Heart right ventricle (tissue), 16 donors: ENCODE measurements around the gene CWC27. TPM values are rescaled to one million over a fixed set of nuclear protein-coding genes. Genes with fewer than 3 reads are reported as not detected.

ENCODE experiments used
- ATAC-seq, 8 donors: fragments of 200-7000 bp; cut with Tn5 transposase; one replicate each; pipeline ENCODE4 v1.9.1; 2020; ENCODE audit warnings: mild to moderate bottlenecking in 8 of 8, moderate library complexity in 8 of 8, moderate number of reproducible peaks in 1 of 8
- DNase-seq, 2 donors: peaks; one replicate each; pipeline ENCODE4 v3.0.0-alpha.2; 2020
- H3K27ac ChIP-seq, 10 donors: fragments of 200-600 bp; sonication (generic) in 2 of 10; one replicate each; pipeline versions ENCODE4 v1.5.0 to v1.8.0; 2020 to 2022; ENCODE audit warnings: mild to moderate bottlenecking in 3 of 10
- H3K27me3 ChIP-seq, 7 donors: fragments of 200-600 bp; one replicate each; pipeline ENCODE4 v1.8.0; 2021 to 2022; ENCODE audit warnings: mild to moderate bottlenecking in 2 of 7
- H3K36me3 ChIP-seq, 9 donors: fragments of 200-600 bp; sonication (generic) in 1 of 9; one replicate each; pipeline versions ENCODE4 v1.5.0 to v1.8.0; 2020 to 2022; ENCODE audit warnings: mild to moderate bottlenecking in 2 of 9
- H3K4me1 ChIP-seq, 9 donors: fragments of 200-600 bp; sonication (generic) in 1 of 9; one replicate each; pipeline versions ENCODE4 v1.5.0 to v1.8.0; 2020 to 2022; ENCODE audit warnings: mild to moderate bottlenecking in 4 of 9
- H3K4me3 ChIP-seq, 10 donors: fragments of 200-600 bp; sonication (generic) in 2 of 10; one replicate each; pipeline versions ENCODE4 v1.5.0 to v1.8.0; 2020 to 2022; ENCODE audit warnings: mild to moderate bottlenecking in 7 of 10, moderate library complexity in 2 of 10
- H3K9me3 ChIP-seq, 11 donors: fragments of 200-600 bp in 10 of 11; sonication (generic) in 2 of 11; one replicate each; pipeline versions ENCODE4 v1.5.0 to v1.8.0; 2013 to 2022; ENCODE audit warnings: mild to moderate bottlenecking in 2 of 11, control low read depth in 1 of 11, moderate library complexity in 1 of 11
- whole genome bisulfite sequencing, 2 donors: extraction: QIAGEN DNeasy Blood & Tissue Kit; methylation state at CpG; one replicate each; pipeline ENCODE4 v1.1.7; 2013; ENCODE audit warnings: inconsistent platforms in 1 of 2; 5-methylcytosine and 5-hydroxymethylcytosine counted together
- intact Hi-C, 10 donors: fragments of 100-400 bp; cut with DNase I; formaldehyde crosslinking; loops; one replicate each; pipeline versions ENCODE4 v1.11.1 to v1.14.2; 2022
- polyA plus RNA-seq, 2 donors: library from polyadenylated mRNA; stranded (reverse); fragments of 200-250 nt; gene quantifications; one replicate each; pipeline ENCODE4 v1.2.3, GENCODE V29; 2013
- total RNA-seq, 10 donors: library from RNA; stranded (reverse); fragmentation: NEBNext Ultra II Directional in 3 of 10; extraction: Animal tissue kit (Norgen Biotek cat#: 25700) in 3 of 10; gene quantifications; one replicate each; pipeline versions ENCODE4 v1.2.1 to v1.2.4, GENCODE V29; 2021 to 2023
- TF ChIP-seq, protein P1 (sequence below), 9 donors: fragments of 200-600 bp; sonication (generic) in 2 of 9; IDR thresholded peaks; one replicate each; pipeline versions ENCODE4 v1.5.0 to v1.8.0; 2021 to 2022; ENCODE audit warnings: antibody characterized with exemption in 9 of 9, mild to moderate bottlenecking in 5 of 9, moderate library complexity in 1 of 9
- donor health status: Arrhythmogenic right ventricular cardiomyopathy.
- donor health status: ischemic (EF 13 %, LVEDD 7.1; RV severe dilation, severe dysfunction).
- donor health status: healthy with polysubstance abuse.
- donor health status: DM: no; HTN: yes; CAD: no.
- donor health status: DM: no; HTN: no; CAD: no.
- donor health status: ischemic (EF 25% LVEDD 6.9; RV normal size, moderate dysfunction).
- donor health status: ischemic (EF 25% LVEDD 5.7; RV mildly dilated, moderate dysfunction).
- donor health status: healthy.
- donor health status: DM: yes; HTN: yes; CAD: no.
- donor health status: Ischemic cardiomyopathy.
- donor health status: ischemic (EF 35%, LVEDD 5.7; RV mildly dilated, moderate dysfunction).
- donor health status: nonischemic (EF 11% LVEDD 7.7; RV severe dilation, severe dysfunction).
- donor health status: DM: yes; HTN: yes; CAD: no.
- donor health status: PGD.
- donor health status: ischemic (EF 29% LVEDD 5.4; RV normal size, mild dysfunction).
- donor health status: nonischemic (EF 23%, LVEDD 6.1; RV moderate dilation, normal function).

CWC27 gene
- total and polyA plus RNA-seq, 12 donors, result 18.7 to 32.1 (median 23.5) TPM

DNA sequence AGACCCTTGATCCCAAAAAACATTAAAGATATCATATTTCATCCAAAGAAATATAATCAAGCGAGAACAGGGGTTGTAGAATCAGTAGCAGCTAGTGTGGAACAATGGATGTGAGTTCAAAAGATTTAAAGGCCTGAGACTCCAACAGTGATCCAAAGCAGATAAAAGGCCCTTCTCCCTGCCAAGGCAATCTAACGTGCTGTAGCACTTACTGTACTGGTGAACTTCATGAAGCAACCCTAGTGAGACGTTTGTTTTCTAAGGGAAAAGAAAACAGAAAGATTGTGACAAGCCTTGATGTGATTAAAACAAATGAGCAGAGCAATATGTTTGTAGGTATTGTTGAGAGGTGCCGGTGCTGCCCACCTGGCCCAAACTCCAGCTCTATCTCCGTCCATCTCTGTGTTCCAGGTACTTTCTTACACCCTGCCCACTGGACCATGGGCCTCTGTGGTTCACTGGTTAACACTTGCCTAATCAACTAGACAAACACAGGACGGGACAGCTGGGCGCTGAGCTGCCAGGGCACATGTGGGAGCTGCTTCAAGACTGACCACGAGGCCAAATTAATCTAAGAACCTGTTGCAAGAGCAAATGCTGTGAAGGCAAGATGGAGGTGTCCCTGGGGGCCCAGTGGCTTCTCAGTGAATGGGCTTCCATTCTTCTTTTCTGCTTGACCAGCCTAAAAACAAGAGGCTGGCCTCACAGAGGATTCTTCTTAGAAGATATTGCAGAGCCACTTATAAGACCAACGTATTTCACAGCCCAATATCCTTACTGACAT is 265.5 kb downstream of the CWC27 start:
- TF ChIP-seq, protein P1, sequence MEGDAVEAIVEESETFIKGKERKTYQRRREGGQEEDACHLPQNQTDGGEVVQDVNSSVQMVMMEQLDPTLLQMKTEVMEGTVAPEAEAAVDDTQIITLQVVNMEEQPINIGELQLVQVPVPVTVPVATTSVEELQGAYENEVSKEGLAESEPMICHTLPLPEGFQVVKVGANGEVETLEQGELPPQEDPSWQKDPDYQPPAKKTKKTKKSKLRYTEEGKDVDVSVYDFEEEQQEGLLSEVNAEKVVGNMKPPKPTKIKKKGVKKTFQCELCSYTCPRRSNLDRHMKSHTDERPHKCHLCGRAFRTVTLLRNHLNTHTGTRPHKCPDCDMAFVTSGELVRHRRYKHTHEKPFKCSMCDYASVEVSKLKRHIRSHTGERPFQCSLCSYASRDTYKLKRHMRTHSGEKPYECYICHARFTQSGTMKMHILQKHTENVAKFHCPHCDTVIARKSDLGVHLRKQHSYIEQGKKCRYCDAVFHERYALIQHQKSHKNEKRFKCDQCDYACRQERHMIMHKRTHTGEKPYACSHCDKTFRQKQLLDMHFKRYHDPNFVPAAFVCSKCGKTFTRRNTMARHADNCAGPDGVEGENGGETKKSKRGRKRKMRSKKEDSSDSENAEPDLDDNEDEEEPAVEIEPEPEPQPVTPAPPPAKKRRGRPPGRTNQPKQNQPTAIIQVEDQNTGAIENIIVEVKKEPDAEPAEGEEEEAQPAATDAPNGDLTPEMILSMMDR (IDR thresholded peaks at IDR 0.05), result no peak
- ATAC-seq (no peak), DNase-seq (no peak)
- Histone ChIP-seq H3K9me3 (no peaks in the 10 kb centered on the region), H3K4me3 (no peak overlapping the region), H3K27me3 (no peaks in the 10 kb centered on the region), H3K4me1 (peaks cover 18 to 49% (median 37%) of the 10 kb centered on the region in 9 donors), H3K36me3 (no peaks in the 10 kb centered on the region), H3K27ac (peak overlapping the region in 8 of 10 donors; percentile 87 to 99 (median 98))
- WGBS, 2 donors, result 79 to 82% methylated on average over 9 of the region's 9 CpGs
- intact Hi-C loops, result loop anchor here in 2 of 10 donors (2.0 to 5.0 kb wide), 2 partner anchors 68 to 69 kb away; no protein-coding TSS in a partner anchor

DNA sequence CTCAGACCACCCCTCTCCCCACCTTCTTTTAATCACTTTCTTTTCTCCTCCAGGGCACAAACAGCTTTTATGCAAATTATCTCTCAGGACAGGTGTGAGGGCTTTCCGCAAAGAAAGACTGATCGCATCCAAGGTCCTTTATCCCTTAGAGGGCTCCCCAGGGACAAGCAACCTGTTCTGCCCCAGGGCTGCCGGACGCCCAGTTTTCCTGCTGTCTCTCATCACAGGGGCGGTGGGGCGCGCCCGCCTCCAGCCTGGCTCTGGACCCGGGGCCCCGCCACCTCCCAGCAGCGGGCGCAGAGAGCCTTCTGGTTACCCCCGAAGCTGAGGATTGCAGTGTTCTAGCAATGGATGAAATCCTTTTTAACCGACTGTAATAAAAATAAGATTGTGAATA is 266.1 kb downstream of the CWC27 start:
- Histone ChIP-seq H3K27me3 (no peaks in the 10 kb centered on the region), H3K4me3 (peak overlapping the region in 9 of 10 donors; percentile 41 to 82 (median 72)), H3K9me3 (no peaks in the 10 kb centered on the region), H3K27ac (peak overlapping the region; percentile 79 to 99 (median 96)), H3K4me1 (peaks cover 18 to 50% (median 37%) of the 10 kb centered on the region in 9 donors), H3K36me3 (no peaks in the 10 kb centered on the region)
- WGBS, 2 donors, result 81 to 83% methylated on average over 14 of the region's 14 CpGs
- no peak for DNase-seq
- TF ChIP-seq, protein P1 (IDR thresholded peaks at IDR 0.05), result no peak
- no peak for ATAC-seq
- intact Hi-C loops, result loop anchor here in 6 of 10 donors (2.0 to 5.0 kb wide), 5 partner anchors 67 to 447 kb away; partner anchors contain the start of gene ADAMTS6 (in 3 of the 6)

DNA sequence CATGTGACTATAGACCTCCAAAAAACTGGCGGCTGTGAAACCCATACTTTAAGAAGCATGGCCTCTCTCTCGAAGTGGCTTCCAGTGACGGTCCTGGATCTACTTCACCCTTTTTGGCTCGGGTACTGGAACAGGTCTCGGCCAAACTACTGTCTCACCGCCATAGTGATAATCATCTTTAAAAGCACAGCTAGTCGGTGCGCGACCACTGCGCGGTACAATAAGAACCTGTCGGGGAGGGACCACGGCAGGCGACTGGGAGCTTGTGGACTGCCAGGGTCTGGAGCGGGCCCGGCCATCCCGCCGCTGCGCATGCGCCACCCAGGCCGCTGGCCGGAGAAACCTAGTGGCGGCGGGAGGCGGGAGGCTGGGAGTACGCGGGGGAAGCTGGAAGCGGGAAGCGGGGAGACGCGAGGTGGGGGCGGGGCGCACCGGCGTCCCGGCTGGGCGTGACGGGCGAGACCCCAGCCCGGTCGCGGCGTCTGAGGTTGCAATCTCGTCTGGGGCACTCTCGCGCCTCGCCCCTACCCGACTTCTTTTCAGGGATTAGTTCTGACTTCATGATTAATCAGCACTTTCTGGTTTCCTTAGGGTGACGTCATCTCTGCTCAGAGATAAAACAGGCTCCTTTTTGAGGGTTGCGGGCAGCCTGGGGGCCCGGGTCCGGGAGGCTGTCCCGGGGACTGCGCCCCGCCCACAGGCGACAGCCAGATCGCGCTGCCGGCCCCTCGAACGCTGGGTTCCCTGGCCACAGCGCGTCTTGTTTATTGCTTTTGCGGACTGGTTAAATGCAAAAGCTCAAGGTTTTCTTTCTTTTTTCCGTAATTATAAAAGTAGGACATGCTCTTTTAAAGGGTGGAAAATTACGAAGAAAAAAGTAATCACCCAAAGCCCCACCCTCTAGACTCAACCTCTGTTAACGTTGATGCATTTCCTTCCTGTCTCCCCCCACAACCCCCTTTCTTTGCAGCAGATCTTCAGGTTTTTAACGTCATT is 266.8 kb downstream of the CWC27 start:
- 2% methylated on average over 68 of the region's 68 CpGs for WGBS, 2 donors
- ATAC-seq, result peak; percentile 94 to 97 (median 95)
- Histone ChIP-seq H3K27me3 (no peaks in the 10 kb centered on the region), H3K27ac (peak overlapping the region; percentile 79 to 99 (median 96)), H3K36me3 (no peaks in the 10 kb centered on the region), H3K9me3 (no peaks in the 10 kb centered on the region), H3K4me3 (peak overlapping the region; percentile 41 to 82 (median 70)), H3K4me1 (peaks cover 18 to 55% (median 39%) of the 10 kb centered on the region in 9 donors)
- intact Hi-C loops, result loop anchor here in 7 of 10 donors (2.0 to 5.0 kb wide), 5 partner anchors 67 to 447 kb away; partner anchors contain the start of gene ADAMTS6 (in 3 of the 7)
- DNase-seq, result peak; percentile 90 to 91
- TF ChIP-seq, protein P1 (IDR thresholded peaks at IDR 0.05), result peak in 2 of 9 donors; percentile 8 to 16
